GM21529 (cell line): ENCODE data around the gene AVPR2.

Source experiments
- ATAC-seq: cut with Tn5 transposase; IDR thresholded peaks from one replicate; pipeline ENCODE4 v1.9.1; 2021; ENCODE audit not compliant: unreplicated experiment

The AVPR2 gene

DNA sequence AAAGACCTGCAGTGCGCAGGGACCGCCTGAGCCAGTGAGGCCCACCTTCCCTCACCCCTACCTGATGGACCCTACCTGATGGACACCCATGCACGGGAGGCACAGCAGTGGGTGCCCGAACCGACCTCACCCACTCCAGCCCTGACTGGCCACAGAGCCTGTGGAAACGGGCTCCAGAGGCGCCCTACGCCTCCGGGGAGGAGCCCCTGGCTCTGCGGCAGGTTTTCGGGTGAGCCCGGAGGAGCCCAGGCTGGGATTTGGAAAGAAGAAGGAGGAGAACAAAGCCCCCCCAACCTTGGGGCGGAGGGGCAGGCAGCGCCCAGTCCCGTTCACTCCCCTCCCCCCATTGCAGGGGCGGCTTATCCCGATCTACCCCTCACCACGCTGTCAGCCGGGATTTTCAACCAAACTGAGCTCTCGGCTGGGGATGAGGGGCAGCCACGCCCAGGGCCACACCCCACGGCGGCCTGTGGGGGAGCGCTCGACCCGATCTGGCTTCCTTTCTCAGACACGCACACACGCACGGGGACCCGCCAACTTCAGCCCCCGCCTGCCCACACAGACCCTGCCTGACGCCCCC is 19.2 kb upstream of the AVPR2 start:
- ATAC-seq, result no peak

DNA sequence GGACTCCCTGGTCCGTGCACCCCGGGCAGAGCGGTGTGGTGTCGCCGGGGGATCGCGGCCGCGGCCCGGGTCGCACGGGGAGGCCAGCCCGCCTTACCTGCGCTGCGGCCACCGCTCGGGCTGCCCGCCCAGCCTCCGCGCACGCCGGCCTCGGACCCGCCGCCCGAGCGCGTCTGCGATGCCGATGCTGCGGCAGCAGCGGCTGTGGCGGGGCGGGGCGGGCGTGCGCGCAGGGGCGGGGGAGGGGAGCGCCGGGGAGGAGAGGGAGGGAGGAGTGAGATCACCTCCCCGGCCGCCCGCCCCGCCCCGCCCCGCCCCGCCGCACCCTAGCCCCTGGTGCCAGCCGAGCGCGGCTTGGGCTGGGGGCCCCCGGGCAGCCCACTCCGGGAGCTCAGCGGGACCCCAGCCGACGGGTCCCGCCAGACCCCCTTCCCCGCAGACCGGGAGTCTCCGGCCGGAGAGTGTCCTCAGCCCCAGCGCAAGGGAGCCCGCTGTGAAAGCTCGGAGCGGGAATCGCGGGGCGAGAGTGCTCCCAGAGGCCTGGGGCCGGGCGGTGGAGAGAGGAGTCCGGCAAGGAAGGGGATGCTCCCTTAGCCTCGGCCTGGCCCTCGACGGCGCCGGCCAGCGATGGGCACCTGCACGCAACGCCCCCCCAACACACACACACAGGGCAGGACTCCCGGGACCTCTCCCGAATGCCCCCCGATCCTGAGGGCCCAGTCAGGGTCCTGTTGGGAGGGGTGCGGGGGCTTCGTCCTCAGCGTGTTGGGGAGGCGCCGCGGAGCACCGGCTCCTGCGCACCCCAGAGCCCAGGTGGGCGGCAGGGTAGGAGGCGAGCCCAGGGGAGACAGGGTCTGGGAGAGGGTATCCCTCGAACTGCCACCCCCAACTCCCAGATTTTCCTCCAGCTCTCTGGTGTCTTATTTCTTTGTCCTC is 18.2 kb upstream of the AVPR2 start, which contains the start of gene L1CAM:
L1CAM (minus strand) TSS at position 206 of the 936 bp plus-strand sequence. CDS start 10,337 bp downstream, outside the sequence.
- no peak for ATAC-seq

DNA sequence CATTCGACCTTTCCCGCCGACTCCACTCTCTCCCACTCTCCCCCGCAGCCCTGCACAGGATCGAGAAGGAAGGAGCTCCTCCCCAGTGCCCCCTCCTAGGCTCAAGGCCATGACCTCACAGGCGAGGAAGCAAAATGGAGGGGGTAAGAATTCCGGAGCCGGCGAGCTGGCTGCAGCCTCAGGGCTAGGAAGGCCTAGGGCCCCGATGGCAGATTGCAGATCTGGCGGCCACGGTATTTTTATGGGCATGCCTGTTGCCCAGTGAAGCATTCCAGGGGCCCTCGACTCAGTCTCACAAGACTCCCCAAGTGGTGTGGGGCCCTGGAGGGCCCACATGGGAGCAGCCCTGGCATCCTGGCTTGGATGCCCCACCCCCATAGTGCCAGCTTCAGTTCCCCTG is 17.6 kb upstream of the AVPR2 start:
- ATAC-seq, result no peak

GRCh38 chrX:153887385-153887784 is 17.1 kb upstream of the AVPR2 start:
- ATAC-seq, result no peak

DNA sequence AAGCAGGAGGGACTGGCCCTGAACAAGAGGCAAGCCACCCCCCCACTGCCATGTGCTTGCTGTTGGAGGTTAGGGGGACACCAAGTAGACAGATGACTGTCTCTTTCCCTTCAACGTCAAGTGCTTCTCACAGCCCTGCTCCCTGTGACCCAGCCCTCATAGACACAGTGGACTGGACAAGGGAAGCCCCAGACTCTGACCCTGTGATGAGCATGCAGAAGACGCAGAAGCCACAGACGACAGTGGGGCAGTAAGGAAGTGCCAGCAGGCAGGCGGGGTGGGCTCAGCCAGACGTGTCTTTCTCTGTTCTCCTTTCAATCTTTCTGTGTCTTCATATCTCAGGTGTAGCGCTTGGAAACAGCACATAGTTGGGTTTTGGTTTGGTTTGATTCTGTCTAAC is 16.1 kb upstream of the AVPR2 start:
- ATAC-seq, result peak; percentile 59

GRCh38 chrX:153889123-153889522 is 15.3 kb upstream of the AVPR2 start:
- ATAC-seq, result no peak

- ATAC-seq, result no peak
Observed at GRCh38 chrX:153897899-153898298, 6.6 kb upstream of the AVPR2 start.

DNA sequence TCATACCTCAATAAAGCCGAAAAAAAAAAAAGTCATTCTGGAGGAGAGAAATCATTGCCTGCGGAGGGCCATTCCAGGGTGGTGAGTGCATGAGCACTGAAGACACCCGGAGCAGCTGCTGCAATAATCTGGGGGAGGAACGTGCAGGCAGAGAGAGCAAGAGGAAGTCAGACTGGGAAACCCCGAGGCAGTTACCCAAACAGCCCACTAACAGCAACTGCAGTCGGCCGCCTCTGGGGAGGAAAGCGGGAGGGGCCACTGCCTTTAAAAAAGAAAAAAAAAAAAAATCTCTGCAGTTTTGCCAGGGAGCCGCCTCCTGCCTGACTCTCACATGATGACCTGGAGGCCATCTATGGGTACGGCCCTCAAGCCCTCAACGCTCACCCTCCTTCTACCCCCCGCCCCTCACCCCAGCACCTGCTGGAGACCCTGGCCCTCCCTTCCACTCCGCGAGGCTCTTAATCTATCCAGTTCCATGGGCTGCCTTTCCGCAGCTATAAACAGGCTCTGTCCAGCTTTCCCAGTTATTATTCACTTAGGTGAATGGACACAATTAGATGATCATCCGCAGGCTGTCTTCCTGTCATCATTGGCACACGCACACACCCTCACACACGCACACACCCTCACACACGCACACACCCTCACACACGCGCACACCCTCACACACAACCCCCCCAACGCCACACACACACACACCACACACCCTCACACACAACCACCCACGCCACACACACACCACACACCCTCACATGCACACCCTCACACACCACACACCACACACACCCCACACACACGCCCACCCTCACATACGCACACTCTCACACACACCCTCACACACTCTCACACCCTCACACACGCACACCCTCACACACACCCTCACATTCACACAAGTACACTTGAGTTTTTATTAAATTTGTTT is 3.4 kb upstream of the AVPR2 start:
- ATAC-seq, result peak; percentile 89

DNA sequence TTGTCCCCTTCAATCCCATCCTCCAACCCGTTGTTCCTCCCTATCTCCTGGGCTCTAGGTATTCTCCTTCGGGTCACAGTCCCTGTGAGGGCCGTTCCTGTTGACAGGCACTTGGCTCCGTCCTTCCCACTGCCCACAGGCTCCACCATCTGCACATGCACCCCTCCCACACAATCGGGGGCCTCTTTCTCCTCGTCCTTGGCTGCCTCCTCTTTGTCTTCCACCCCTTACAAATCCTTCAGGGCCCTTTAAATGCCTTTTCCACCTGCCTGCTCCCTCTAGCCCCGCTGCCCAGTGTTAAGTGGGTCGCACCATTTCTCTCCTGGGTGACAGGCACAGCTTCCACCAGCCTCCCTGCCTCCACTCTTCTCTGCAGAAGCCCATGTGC is 2.7 kb upstream of the AVPR2 start:
- no peak for ATAC-seq

DNA sequence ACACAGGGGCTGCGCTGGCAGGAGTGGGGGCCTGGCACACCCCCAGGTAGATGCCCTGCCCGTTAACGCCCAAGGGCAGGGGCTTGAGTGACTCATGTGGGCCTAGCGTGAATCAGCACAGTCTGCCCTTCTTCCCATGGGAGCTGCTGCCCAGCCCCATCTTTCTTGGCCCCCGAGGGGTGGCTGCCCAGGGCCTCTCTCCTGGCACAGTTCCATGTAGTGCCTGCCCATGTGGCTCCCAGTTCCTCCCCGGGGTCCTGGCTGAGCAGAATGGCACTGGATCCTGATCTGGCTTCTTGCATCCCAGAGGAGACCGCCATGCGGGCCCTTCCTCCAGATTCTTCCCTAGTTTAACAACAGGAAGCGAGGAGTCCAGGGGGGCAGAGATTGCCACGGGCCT is 2.1 kb upstream of the AVPR2 start:
- ATAC-seq, result no peak

- ATAC-seq, result no peak
Observed at GRCh38 chrX:153903238-153903980, 1.1 kb upstream of the AVPR2 start.

DNA sequence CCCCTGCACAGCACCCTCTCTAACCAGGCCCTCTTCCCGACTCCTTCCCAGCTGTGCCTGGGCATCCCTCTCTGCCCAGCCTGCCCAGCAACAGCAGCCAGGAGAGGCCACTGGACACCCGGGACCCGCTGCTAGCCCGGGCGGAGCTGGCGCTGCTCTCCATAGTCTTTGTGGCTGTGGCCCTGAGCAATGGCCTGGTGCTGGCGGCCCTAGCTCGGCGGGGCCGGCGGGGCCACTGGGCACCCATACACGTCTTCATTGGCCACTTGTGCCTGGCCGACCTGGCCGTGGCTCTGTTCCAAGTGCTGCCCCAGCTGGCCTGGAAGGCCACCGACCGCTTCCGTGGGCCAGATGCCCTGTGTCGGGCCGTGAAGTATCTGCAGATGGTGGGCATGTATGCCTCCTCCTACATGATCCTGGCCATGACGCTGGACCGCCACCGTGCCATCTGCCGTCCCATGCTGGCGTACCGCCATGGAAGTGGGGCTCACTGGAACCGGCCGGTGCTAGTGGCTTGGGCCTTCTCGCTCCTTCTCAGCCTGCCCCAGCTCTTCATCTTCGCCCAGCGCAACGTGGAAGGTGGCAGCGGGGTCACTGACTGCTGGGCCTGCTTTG is 1.1 kb downstream of the AVPR2 start:
- ATAC-seq, result no peak

DNA sequence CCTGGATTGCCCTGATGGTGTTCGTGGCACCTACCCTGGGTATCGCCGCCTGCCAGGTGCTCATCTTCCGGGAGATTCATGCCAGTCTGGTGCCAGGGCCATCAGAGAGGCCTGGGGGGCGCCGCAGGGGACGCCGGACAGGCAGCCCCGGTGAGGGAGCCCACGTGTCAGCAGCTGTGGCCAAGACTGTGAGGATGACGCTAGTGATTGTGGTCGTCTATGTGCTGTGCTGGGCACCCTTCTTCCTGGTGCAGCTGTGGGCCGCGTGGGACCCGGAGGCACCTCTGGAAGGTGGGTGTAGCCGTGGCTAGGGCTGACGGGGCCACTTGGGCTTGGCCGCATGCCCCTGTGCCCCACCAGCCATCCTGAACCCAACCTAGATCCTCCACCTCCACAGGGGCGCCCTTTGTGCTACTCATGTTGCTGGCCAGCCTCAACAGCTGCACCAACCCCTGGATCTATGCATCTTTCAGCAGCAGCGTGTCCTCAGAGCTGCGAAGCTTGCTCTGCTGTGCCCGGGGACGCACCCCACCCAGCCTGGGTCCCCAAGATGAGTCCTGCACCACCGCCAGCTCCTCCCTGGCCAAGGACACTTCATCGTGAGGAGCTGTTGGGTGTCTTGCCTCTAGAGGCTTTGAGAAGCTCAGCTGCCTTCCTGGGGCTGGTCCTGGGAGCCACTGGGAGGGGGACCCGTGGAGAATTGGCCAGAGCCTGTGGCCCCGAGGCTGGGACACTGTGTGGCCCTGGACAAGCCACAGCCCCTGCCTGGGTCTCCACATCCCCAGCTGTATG is 1.8 kb downstream of the AVPR2 start:
- no peak for ATAC-seq

GRCh38 chrX:153907456-153907855 is 3.0 kb downstream of the AVPR2 start:
- no peak for ATAC-seq

DNA sequence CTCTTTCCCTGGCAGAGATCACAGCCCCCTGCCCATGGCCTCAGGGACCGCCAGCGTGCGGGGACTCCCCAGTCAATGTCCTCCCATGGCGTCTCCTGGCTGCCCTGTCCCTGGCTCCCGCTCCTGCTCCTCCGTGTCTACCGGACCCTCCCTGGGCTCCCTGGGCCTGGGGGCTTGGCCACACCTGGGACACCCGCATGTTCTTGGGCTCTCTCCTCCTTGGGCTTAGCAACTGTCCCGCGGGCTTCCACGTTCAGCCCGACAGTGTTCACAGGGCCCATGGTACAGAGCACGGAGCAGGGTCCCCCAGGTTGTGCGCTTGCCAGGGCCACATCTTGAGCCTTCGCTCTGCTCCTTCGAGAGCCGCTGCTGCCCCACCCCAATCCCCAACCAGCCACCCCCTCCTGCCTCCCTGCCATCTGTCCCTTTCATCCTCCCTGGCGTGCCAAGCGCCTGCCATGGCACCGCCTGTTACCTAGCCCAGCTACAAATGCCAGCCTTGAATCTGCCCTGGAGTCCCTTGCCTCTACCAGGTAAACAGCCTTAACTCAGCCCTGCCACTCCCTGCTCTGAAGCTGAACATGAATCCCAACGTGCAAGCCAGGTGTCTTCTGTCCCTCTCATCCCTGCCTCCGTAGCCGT is 3.9 kb downstream of the AVPR2 start:
- no peak for ATAC-seq

- peak; percentile 42 for ATAC-seq
Observed at GRCh38 chrX:153909024-153909979, 4.8 kb downstream of the AVPR2 start.

DNA sequence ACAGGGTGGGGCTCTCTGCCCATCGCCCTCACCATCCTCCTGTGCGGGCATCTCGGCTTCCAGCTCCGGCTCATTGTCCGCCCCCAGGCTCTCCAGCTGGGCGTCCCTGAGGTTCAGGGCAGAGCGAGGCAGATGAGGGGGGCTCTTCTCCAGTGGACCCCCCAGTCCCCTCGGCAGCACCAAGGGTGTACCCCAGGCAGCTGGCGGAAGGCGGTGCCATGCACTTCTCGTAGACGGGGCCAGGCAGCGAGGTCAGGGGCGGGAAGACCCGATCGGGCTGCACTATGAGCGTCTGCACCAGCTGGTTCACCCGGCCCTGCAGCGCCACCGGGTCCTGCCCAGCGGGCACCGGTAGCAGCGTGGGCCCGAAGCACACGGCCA is 5.5 kb downstream of the AVPR2 start:
- ATAC-seq, result no peak

- ATAC-seq, result no peak
Observed at GRCh38 chrX:153910446-153910845, 6.0 kb downstream of the AVPR2 start.
